ENCODE results near the gene ADTRP. TPM values are rescaled to one million over a fixed set of nuclear protein-coding genes. Genes with fewer than 3 reads are reported as not detected.
"Not testable (repeated sequence)": the region's sequence is repeated elsewhere in the genome, so short reads cannot be mapped to it uniquely, and the experiment has no call there.

Gene ADTRP
- total and polyA plus RNA-seq, 7 donors = 0.08 TPM; not detected in 5

DNA sequence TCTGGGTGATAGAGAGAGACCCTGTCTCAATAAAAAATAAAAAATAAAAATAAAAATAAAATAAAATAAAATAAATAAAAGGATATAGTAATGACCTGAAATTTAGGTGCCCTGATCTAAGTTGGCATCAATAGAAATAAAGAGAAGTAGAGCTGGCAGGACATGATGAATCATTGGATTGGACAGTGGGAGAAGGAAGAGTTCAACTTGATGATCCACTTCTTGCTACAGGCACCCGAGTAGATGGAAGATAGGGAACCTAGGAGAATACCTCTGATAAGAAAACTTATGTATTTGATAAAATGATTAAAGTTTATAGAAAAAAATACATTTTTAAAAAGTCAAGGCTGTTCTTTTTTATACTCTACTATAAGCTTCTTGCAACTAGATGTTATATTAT, 79.0 kb downstream of the ADTRP start:
- intact Hi-C loops (cut with DNase I) = no loop called here
- Histone ChIP-seq H3K36me3 (ENCODE audit: insufficient read depth in 1 of 2, low read depth in 1 of 2) (no peaks in the 10 kb centered on the region), H3K27me3 (ENCODE audit: insufficient read depth in 3 of 3, low read length in 2 of 3) (no peaks in the 10 kb centered on the region), H3K9me3 (no peaks in the 10 kb centered on the region), H3K4me3 (no peak overlapping the region), H3K27ac (no peak overlapping the region), H3K4me1 (no peaks in the 10 kb centered on the region)
- DNase-seq (no peak), ATAC-seq (no peak)
- TF ChIP-seq, protein P1, sequence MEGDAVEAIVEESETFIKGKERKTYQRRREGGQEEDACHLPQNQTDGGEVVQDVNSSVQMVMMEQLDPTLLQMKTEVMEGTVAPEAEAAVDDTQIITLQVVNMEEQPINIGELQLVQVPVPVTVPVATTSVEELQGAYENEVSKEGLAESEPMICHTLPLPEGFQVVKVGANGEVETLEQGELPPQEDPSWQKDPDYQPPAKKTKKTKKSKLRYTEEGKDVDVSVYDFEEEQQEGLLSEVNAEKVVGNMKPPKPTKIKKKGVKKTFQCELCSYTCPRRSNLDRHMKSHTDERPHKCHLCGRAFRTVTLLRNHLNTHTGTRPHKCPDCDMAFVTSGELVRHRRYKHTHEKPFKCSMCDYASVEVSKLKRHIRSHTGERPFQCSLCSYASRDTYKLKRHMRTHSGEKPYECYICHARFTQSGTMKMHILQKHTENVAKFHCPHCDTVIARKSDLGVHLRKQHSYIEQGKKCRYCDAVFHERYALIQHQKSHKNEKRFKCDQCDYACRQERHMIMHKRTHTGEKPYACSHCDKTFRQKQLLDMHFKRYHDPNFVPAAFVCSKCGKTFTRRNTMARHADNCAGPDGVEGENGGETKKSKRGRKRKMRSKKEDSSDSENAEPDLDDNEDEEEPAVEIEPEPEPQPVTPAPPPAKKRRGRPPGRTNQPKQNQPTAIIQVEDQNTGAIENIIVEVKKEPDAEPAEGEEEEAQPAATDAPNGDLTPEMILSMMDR (IDR thresholded peaks at IDR 0.05) = no peak
- WGBS, 3 donors = 42 to 55% (median 48%) methylated on average over 1 of the region's 1 CpG

DNA sequence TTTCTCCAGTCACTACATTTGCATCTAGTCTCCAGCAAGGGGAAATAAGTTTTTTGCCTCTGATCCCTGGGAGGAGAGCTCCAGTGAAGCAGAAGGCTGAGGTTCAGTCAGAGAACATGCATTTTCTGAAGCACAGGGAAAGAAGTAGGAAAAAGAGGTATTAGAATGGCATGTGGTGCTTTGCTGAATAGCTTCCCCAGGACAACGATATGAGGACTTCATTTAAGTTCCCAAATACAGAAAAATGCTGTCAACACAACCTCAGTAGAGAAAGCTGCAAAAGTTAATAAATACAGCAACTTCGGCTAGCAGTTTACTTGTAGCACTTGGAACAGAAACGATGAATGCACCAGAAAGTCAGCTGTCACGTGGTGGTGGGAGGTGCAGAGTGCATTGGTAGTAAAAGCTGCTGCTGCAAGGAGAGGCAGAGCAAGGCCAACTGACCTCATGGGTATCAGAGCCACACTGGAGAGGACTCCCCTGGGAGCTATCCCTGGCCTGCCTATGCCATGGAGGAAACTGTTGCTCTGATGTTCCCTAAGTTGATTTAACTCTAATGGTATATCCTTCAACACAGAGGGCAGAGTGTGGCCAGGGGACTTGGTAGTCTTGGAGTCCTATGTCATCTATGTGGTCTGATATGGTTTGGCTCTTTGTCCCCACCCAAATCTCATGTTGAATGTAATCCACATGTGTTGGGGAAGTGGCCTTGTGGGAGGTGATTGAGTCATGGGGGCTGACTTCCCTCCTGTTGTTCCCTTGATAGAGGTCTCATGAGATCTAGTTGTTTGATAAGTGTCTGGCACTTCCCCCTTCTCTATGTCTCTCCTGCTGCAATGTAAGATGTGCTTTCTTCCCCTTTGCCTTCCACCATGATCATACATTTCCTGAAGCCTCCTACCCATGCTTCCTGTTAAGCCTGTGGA, 85.9 kb downstream of the ADTRP start:
- intact Hi-C loops (cut with DNase I) = no loop called here
- no peak overlapping the region for H3K27ac ChIP-seq
- 29 to 53% (median 45%) methylated on average over 4 of the region's 4 CpGs for WGBS, 3 donors
- no peaks in the 10 kb centered on the region for H3K9me3 ChIP-seq
- no peak overlapping the region for H3K4me3 ChIP-seq
- H3K27me3 ChIP-seq (ENCODE audit: insufficient read depth in 3 of 3, low read length in 2 of 3) = no peaks in the 10 kb centered on the region
- H3K36me3 ChIP-seq (ENCODE audit: insufficient read depth in 1 of 2, low read depth in 1 of 2) = no peaks in the 10 kb centered on the region
- DNase-seq = no peak
- no peaks in the 10 kb centered on the region for H3K4me1 ChIP-seq
- TF ChIP-seq, protein P1 (IDR thresholded peaks at IDR 0.05) = no peak
- no peak for ATAC-seq

- no peaks in the 10 kb centered on the region for H3K36me3 ChIP-seq (ENCODE audit: insufficient read depth in 1 of 2, low read depth in 1 of 2)
- no peak for ATAC-seq
- H3K4me3 ChIP-seq = no peak overlapping the region
- peaks cover 0 to 1% (median 0%) of the 10 kb centered on the region in 3 donors for H3K27me3 ChIP-seq (ENCODE audit: insufficient read depth in 3 of 3, low read length in 2 of 3)
- TF ChIP-seq, protein P1 (IDR thresholded peaks at IDR 0.05) = no peak
- DNase-seq = no peak
- H3K27ac ChIP-seq = no peak overlapping the region
- H3K4me1 ChIP-seq = no peaks in the 10 kb centered on the region
- intact Hi-C loops (cut with DNase I) = no loop called here
- no peaks in the 10 kb centered on the region for H3K9me3 ChIP-seq
- 91 to 94% (median 94%) methylated on average over 3 of the region's 3 CpGs for WGBS, 3 donors
Measured at GRCh38 chr6:11689847-11690246, 88.8 kb downstream of the ADTRP start.

- 96 to 100% (median 97%) methylated on average over 1 of the region's 1 CpG for WGBS, 3 donors
- ATAC-seq; intact Hi-C loops (cut with DNase I); H3K36me3 ChIP-seq (ENCODE audit: insufficient read depth in 1 of 2, low read depth in 1 of 2); H3K27ac ChIP-seq; H3K4me3 ChIP-seq; H3K4me1 ChIP-seq; H3K9me3 ChIP-seq; H3K27me3 ChIP-seq (ENCODE audit: insufficient read depth in 3 of 3, low read length in 2 of 3); DNase-seq: not testable (repeated sequence)
Measured at GRCh38 chr6:11689400-11689799, 89.2 kb downstream of the ADTRP start.

- TF ChIP-seq, protein P1 (IDR thresholded peaks at IDR 0.05) = no peak
- Histone ChIP-seq H3K27me3 (ENCODE audit: insufficient read depth in 3 of 3, low read length in 2 of 3) (peaks cover 0 to 1% (median 0%) of the 10 kb centered on the region in 3 donors), H3K4me1 (no peaks in the 10 kb centered on the region), H3K27ac (no peak overlapping the region), H3K9me3 (no peaks in the 10 kb centered on the region), H3K36me3 (ENCODE audit: insufficient read depth in 1 of 2, low read depth in 1 of 2) (no peaks in the 10 kb centered on the region), H3K4me3 (no peak overlapping the region)
- WGBS, 3 donors = 39 to 51% (median 43%) methylated on average over 1 of the region's 1 CpG
- intact Hi-C loops (cut with DNase I) = no loop called here
- DNase-seq (no peak), ATAC-seq (no peak)
Measured at GRCh38 chr6:11688425-11688709, 90.2 kb downstream of the ADTRP start.
